Smooth muscle cell (in vitro differentiated cells): ENCODE measurements around the gene LRP1. TPM values are rescaled to one million over a fixed set of nuclear protein-coding genes. Genes with fewer than 3 reads are reported as not detected.

Source experiments
- DNase-seq: peaks from one replicate; lab custom pipeline; 2025; ENCODE audit not compliant: unreplicated experiment; lab: John Stamatoyannopoulos, UW
- H2AFZ ChIP-seq: fragments of 200-600 bp; sonication (generic); 2 replicates; pipeline ENCODE4 v1.6.0; 2016; ENCODE audit warnings: antibody characterized with exemption, low read depth, mild to moderate bottlenecking
- H3F3A ChIP-seq: fragments of 200-600 bp; sonication (generic); 2 replicates; pipeline ENCODE4 v1.6.0; 2017; ENCODE audit warnings: antibody characterized with exemption, low read depth
- H3K27ac ChIP-seq: fragments of 200-600 bp; sonication (generic); 2 replicates; pipeline ENCODE4 v1.5.1; 2016; ENCODE audit warnings: low read depth, mild to moderate bottlenecking
- H3K27me3 ChIP-seq: fragments of 200-600 bp; sonication (generic); 2 replicates; pipeline ENCODE4 v1.6.1; 2016; ENCODE audit warnings: low read depth, mild to moderate bottlenecking
- H3K36me3 ChIP-seq: fragments of 200-600 bp; sonication (generic); 2 replicates; pipeline ENCODE4 v1.5.1; 2016; ENCODE audit warnings: low read depth
- H3K4me1 ChIP-seq: fragments of 200-600 bp; sonication (generic); 2 replicates; pipeline ENCODE4 v1.5.1; 2016; ENCODE audit warnings: low read depth
- H3K4me2 ChIP-seq: fragments of 200-600 bp; sonication (generic); 2 replicates; pipeline ENCODE4 v1.6.0; 2016; ENCODE audit warnings: mild to moderate bottlenecking
- H3K4me3 ChIP-seq: fragments of 200-600 bp; sonication (generic); 2 replicates; pipeline ENCODE4 v1.5.1; 2016; ENCODE audit warnings: mild to moderate bottlenecking
- H3K79me2 ChIP-seq: fragments of 200-600 bp; sonication (generic); 2 replicates; pipeline ENCODE4 v1.6.0; 2016; ENCODE audit warnings: low read depth, mild to moderate bottlenecking
- H3K9ac ChIP-seq: fragments of 200-600 bp; sonication (generic); 2 replicates; pipeline ENCODE4 v1.6.0; 2016; ENCODE audit warnings: low read depth
- H3K9me3 ChIP-seq: fragments of 200-600 bp; sonication (generic); replicated peaks from 2 replicates; pipeline ENCODE4 v1.5.1; 2016; ENCODE audit warnings: low read depth
- H4K20me1 ChIP-seq: fragments of 200-600 bp; sonication (generic); 2 replicates; pipeline ENCODE4 v1.6.0; 2016; ENCODE audit warnings: low read depth
- CTCF ChIP-seq: fragments of 200-600 bp; sonication (generic); IDR thresholded peaks from 2 replicates; pipeline ENCODE4 v1.5.1; 2017; ENCODE audit warnings: borderline replicate concordance, mild to moderate bottlenecking, antibody characterized with exemption; ENCODE audit not compliant: insufficient read depth, poor library complexity, severe bottlenecking
- WGBS: methylation state at CpG from one replicate; pipeline ENCODE4 v1.1.7; 2016; ENCODE audit warnings: low lambda C conversion rate; 5-methylcytosine and 5-hydroxymethylcytosine counted together
- polyA plus RNA-seq: library from polyadenylated mRNA; unstranded; fragments of >200 nt; fragmentation: Nextera tagmentation; extraction: Ambion mirVana; gene quantifications from 2 replicates; pipeline ENCODE4 v1.2.1, GENCODE V29; 2016
- total RNA-seq: library from RNA; depleted of rRNA; stranded (reverse); fragments of >200 nt; gene quantifications from 2 replicates; pipeline ENCODE4 v1.2.3, GENCODE V29; 2014

LRP1 gene
- total and polyA plus RNA-seq, 2 experiments from 2014 or later = 75.3 to 95.4 TPM

- Histone ChIP-seq H4K20me1 (peaks cover 89% of the 10 kb centered on the region), H3K27me3 (no peaks in the 10 kb centered on the region), H3K9me3 (no peaks in the 10 kb centered on the region), H3K79me2 (no peaks in the 10 kb centered on the region), H3K27ac (no peak overlapping the region), H3K4me1 (no peaks in the 10 kb centered on the region), H3K36me3 (no peaks in the 10 kb centered on the region), H2AFZ (no peak overlapping the region), H3F3A (peaks cover 3% of the 10 kb centered on the region), H3K9ac (no peak overlapping the region), H3K4me3 (no peak overlapping the region), H3K4me2 (no peak overlapping the region)
- no peak for TF ChIP-seq CTCF
- no peak for DNase-seq
- 97% methylated on average over 4 of the region's 4 CpGs for WGBS
These were observed 42.6 kb downstream of the LRP1 start for GRCh38 chr12:57170927-57171326.

GRCh38 chr12:57171668-57172067 is 43.4 kb downstream of the LRP1 start:
- Histone ChIP-seq H2AFZ (no peak overlapping the region), H4K20me1 (peaks cover 88% of the 10 kb centered on the region), H3K27me3 (no peaks in the 10 kb centered on the region), H3K27ac (no peak overlapping the region), H3K9me3 (no peaks in the 10 kb centered on the region), H3K4me2 (no peak overlapping the region), H3K36me3 (no peaks in the 10 kb centered on the region), H3K4me3 (no peak overlapping the region), H3K79me2 (no peaks in the 10 kb centered on the region), H3F3A (peaks cover 3% of the 10 kb centered on the region), H3K4me1 (no peaks in the 10 kb centered on the region), H3K9ac (no peak overlapping the region)
- WGBS = 89% methylated on average over 3 of the region's 4 CpGs
- DNase-seq = no peak
- TF ChIP-seq CTCF = no peak

- 78% methylated on average over 11 of the region's 11 CpGs for WGBS
- no peaks in the 10 kb centered on the region for H3F3A ChIP-seq
- H3K4me3 ChIP-seq = no peak overlapping the region
- H3K27ac ChIP-seq = no peak overlapping the region
- no peaks in the 10 kb centered on the region for H3K4me1 ChIP-seq
- H3K9ac ChIP-seq = no peak overlapping the region
- H2AFZ ChIP-seq = no peak overlapping the region
- peak; percentile 46 for TF ChIP-seq CTCF
- no peak for DNase-seq
- H3K4me2 ChIP-seq = no peak overlapping the region
- no peaks in the 10 kb centered on the region for H3K9me3 ChIP-seq
- no peaks in the 10 kb centered on the region for H3K79me2 ChIP-seq
- no peaks in the 10 kb centered on the region for H3K27me3 ChIP-seq
- H4K20me1 ChIP-seq = peaks cover 87% of the 10 kb centered on the region
- H3K36me3 ChIP-seq = no peaks in the 10 kb centered on the region
These were observed 44.8 kb downstream of the LRP1 start for GRCh38 chr12:57173089-57173488.

GRCh38 chr12:57173683-57174082 is 45.4 kb downstream of the LRP1 start:
- Histone ChIP-seq H3F3A (no peaks in the 10 kb centered on the region), H3K27me3 (no peaks in the 10 kb centered on the region), H3K4me2 (no peak overlapping the region), H3K27ac (no peak overlapping the region), H2AFZ (no peak overlapping the region), H3K9ac (no peak overlapping the region), H4K20me1 (peaks cover 91% of the 10 kb centered on the region), H3K4me3 (no peak overlapping the region), H3K9me3 (no peaks in the 10 kb centered on the region), H3K4me1 (no peaks in the 10 kb centered on the region), H3K79me2 (no peaks in the 10 kb centered on the region), H3K36me3 (no peaks in the 10 kb centered on the region)
- 97% methylated on average over 14 of the region's 14 CpGs for WGBS
- no peak for DNase-seq
- TF ChIP-seq CTCF = no peak
